H1 (cell line): Measurements from ENCODE around the gene MRPS34.

Experiments
- CEBPB ChIP-seq: IDR thresholded peaks from 2 replicates; pipeline ENCODE4 v1.6.1; 2012; ENCODE audit warnings: low read depth, low read length
- CHD1 ChIP-seq: IDR thresholded peaks from 2 replicates; pipeline ENCODE4 v1.6.1; 2012; ENCODE audit warnings: low read depth, low read length, improper control_type of control experiment
- CREB1 ChIP-seq: IDR thresholded peaks from 2 replicates; pipeline ENCODE4 v1.6.1; 2012; ENCODE audit warnings: inconsistent platforms
- CTCF ChIP-seq, 3 experiments: IDR thresholded peaks; 1 replicate in 2 of 3; 2 replicates in 1 of 3; pipeline versions ENCODE4 v1.5.1 to v1.6.1; 2011; ENCODE audit warnings: low read length in 3 of 3, mild to moderate bottlenecking in 3 of 3, inconsistent platforms in 2 of 3, low read depth in 1 of 3, moderate library complexity in 1 of 3; ENCODE audit not compliant: insufficient read depth in 1 of 3; ENCODE audit errors: control extremely low read depth in 1 of 3
- GABPA ChIP-seq: IDR thresholded peaks from 2 replicates; pipeline ENCODE4 v1.6.1; 2011; ENCODE audit warnings: mild to moderate bottlenecking, low read length, moderate library complexity, borderline replicate concordance; ENCODE audit not compliant: insufficient read depth
- MAX ChIP-seq: IDR thresholded peaks from 2 replicates; pipeline ENCODE4 v1.6.1; 2012; ENCODE audit warnings: inconsistent platforms
- POLR2A ChIP-seq, 2 experiments: IDR thresholded peaks; 1 replicate in 1 of 2; 2 replicates in 1 of 2; pipeline ENCODE4 v1.6.1; 2011; ENCODE audit warnings: low read depth in 2 of 2, low read length in 2 of 2, mild to moderate bottlenecking in 2 of 2; ENCODE audit errors: control extremely low read depth in 1 of 2
- POLR2AphosphoS5 ChIP-seq: IDR thresholded peaks from 2 replicates; pipeline ENCODE4 v1.6.1; 2011; ENCODE audit warnings: low read depth, low read length
- RAD21 ChIP-seq, 2 experiments: IDR thresholded peaks in 1 of 2; conservative IDR thresholded peaks in 1 of 2; 2 replicates each; pipeline ENCODE4 v1.6.1; 2011; ENCODE audit warnings: low read depth in 2 of 2, low read length in 2 of 2, improper control_type of control experiment in 1 of 2, inconsistent platforms in 1 of 2, mild to moderate bottlenecking in 1 of 2, moderate library complexity in 1 of 2
- SP1 ChIP-seq: IDR thresholded peaks from 2 replicates; pipeline ENCODE4 v1.6.1; 2011; ENCODE audit warnings: low read depth, low read length
- SUZ12 ChIP-seq: fragments of 200-600 bp; sonication (generic); IDR thresholded peaks from 2 replicates; pipeline ENCODE4 v1.6.1; 2012; ENCODE audit warnings: mild to moderate bottlenecking, inconsistent platforms, low read length, moderate library complexity, mixed read lengths
- TAF1 ChIP-seq: IDR thresholded peaks from 2 replicates; pipeline ENCODE4 v1.6.1; 2011; ENCODE audit warnings: mild to moderate bottlenecking, low read depth, low read length
- TBP ChIP-seq: IDR thresholded peaks from 2 replicates; pipeline ENCODE4 v1.6.1; 2011; ENCODE audit warnings: low read depth, low read length, improper control_type of control experiment
- USF2 ChIP-seq: IDR thresholded peaks from 2 replicates; pipeline ENCODE4 v1.6.1; 2011; ENCODE audit warnings: low read length, improper control_type of control experiment

- TF ChIP-seq CTCF (IDR thresholded peaks at IDR 0.05; ENCODE audit: control extremely low read depth in 1 of 3, insufficient read depth in 1 of 3, low read depth in 1 of 3, low read length in 3 of 3) = no peak
- no peak for TF ChIP-seq TAF1
- no peak for TF ChIP-seq RAD21 (IDR thresholded peaks at IDR 0.05 in 1 of 2, conservative IDR thresholded peaks at IDR 0.05 in 1 of 2; ENCODE audit: low read depth in 2 of 2, low read length in 2 of 2)
- TF ChIP-seq SUZ12 = no peak
- TF ChIP-seq CREB1 = no peak
- no peak for TF ChIP-seq CEBPB
- TF ChIP-seq POLR2A (IDR thresholded peaks at IDR 0.05; ENCODE audit: control extremely low read depth in 1 of 2, low read depth in 2 of 2, low read length in 2 of 2) = no peak; a peak in 1 of 3 replicates
- no peak for TF ChIP-seq MAX
- no peak for TF ChIP-seq SP1
- TF ChIP-seq POLR2AphosphoS5 = no peak; the same call in 1 of the 2 replicates
- TF ChIP-seq TBP = no peak
- TF ChIP-seq CHD1 = no peak
- TF ChIP-seq GABPA = no peak
- TF ChIP-seq USF2 = no peak
Measured at GRCh38 chr16:1768061-1768766, 4.7 kb downstream of the MRPS34 start.
